GM12873 (cell line): ENCODE data around the gene C5orf24.

ENCODE experiments used
- TF ChIP-seq, protein P1 (sequence below): IDR thresholded peaks from 2 replicates; pipeline ENCODE4 v1.5.1; 2012; ENCODE audit warnings: low read depth, mild to moderate bottlenecking, moderate library complexity, low read length, control low read depth; ENCODE audit not compliant: insufficient read depth; ENCODE audit errors: missing control alignments

C5orf24 gene

DNA sequence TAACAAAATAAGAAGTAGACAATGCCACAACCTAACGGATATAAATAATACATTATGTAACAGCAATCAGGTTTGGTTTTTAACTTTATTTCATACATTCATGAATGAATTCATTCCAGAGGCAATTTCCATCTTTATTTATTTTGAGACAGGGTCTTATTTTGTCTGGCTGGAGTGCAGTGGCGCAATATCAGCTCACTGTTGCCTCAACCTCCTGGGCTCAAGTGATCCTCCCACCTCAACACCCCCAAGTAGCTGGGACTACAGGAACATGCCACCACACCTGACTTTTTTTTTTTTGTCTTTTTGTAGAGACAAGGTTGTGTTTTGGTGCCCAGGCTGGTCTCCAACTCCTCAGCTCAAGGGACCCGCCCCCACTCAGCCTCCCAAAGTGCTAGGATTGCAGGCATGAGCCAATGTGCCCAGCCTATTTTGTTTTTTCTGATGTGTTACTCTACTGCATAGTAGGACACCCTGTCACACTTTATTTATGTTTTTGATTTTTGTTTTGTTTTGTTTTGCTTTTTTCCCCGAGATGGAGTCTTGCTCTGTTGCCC, 26.3 kb upstream of the C5orf24 start:
- TF ChIP-seq, protein P1, sequence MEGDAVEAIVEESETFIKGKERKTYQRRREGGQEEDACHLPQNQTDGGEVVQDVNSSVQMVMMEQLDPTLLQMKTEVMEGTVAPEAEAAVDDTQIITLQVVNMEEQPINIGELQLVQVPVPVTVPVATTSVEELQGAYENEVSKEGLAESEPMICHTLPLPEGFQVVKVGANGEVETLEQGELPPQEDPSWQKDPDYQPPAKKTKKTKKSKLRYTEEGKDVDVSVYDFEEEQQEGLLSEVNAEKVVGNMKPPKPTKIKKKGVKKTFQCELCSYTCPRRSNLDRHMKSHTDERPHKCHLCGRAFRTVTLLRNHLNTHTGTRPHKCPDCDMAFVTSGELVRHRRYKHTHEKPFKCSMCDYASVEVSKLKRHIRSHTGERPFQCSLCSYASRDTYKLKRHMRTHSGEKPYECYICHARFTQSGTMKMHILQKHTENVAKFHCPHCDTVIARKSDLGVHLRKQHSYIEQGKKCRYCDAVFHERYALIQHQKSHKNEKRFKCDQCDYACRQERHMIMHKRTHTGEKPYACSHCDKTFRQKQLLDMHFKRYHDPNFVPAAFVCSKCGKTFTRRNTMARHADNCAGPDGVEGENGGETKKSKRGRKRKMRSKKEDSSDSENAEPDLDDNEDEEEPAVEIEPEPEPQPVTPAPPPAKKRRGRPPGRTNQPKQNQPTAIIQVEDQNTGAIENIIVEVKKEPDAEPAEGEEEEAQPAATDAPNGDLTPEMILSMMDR: no peak

DNA sequence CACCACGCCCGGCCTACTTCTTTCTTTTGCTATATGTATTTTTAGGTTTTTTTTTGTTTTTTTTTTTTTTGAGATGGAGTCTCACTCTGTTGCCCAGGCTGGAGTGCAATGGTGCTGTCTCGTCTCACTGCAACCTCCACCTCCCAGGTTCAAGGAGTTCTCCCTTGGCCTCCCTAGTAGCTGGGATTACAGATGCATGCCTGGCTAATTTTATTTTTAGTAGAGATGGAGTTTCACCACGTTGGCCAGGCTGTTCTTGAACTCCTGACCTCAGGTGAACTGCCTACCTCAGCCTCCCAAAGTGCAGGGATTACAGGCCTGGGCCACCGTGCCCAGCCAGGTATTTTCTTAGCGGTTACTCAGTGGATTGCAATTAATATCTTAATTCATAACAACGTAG, 23.9 kb upstream of the C5orf24 start:
- TF ChIP-seq, protein P1: no peak

DNA sequence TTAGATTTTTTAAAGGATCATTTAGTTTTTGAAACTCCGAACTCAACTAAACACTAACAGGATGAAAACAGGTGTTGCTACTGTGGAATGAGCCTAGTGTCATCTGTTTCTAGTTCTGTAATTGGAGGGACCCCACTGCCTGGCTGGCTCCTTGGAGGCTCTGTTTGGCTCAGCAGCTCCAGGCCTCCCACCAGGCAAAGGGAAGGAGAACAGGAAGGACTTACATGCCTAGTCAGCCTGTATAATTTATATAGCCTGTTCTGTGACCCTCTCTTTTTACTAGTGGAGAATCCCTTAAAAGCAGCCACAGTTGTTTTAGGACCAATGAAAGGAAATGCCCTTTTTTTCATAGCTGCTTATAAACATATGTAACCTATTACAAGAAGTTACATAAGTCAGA, 21.1 kb upstream of the C5orf24 start:
- TF ChIP-seq, protein P1: no peak

GRCh38 chr5:134825212-134825611, 20.6 kb upstream of the C5orf24 start:
- TF ChIP-seq, protein P1: no peak

GRCh38 chr5:134833340-134834032, 12.3 kb upstream of the C5orf24 start:
- TF ChIP-seq, protein P1: no peak

GRCh38 chr5:134835623-134836022, 10.1 kb upstream of the C5orf24 start:
- TF ChIP-seq, protein P1: no peak

GRCh38 chr5:134837530-134838181, 8.1 kb upstream of the C5orf24 start:
- TF ChIP-seq, protein P1: no peak
